ENCODE results near the gene COL17A1. TPM values are rescaled to one million over a fixed set of nuclear protein-coding genes. Genes with fewer than 3 reads are reported as not detected.

The COL17A1 gene
- total RNA-seq, 4 donors from 2014 or later, result 0.63 TPM; not detected in 3

DNA sequence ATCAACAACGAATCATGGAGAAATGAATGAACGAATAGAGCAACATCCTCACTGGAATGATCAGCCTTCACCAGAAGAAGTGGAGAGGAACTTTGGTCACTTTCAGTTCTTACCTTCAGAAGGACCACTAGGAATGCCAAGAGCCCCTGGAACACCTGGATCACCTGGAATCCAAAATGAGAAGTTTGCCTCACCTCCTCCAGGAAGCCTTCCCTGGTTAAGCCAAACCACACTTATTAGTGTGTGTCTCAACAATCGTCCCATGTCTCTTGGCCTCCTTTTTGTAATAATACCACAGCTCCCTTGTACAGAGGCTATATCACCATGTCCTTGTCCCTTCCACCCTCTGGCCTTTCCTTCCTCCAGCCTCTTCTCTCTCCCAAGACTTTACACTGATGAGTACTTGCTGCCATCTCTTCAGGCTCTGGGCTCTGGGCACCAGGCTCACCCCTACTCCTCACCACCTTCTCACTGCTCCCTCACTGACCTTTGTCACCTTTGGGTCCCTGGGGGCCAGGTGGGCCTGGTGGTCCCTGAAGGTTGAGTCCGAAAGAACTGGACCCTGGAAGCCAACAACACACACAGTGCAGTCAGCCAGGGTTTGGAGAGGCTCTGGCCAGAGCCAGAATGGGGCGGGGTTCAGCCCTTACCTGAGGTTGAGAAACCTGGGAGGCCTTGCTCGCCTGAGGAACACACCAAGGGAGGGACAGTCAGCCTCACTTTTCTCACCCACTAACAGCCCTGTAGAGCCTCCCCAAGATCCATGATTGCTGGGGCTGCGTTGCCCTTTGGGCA, 46.5 kb downstream of the COL17A1 start:
- DNase-seq (no peak), ATAC-seq (no peak)
- TF ChIP-seq, protein P1, sequence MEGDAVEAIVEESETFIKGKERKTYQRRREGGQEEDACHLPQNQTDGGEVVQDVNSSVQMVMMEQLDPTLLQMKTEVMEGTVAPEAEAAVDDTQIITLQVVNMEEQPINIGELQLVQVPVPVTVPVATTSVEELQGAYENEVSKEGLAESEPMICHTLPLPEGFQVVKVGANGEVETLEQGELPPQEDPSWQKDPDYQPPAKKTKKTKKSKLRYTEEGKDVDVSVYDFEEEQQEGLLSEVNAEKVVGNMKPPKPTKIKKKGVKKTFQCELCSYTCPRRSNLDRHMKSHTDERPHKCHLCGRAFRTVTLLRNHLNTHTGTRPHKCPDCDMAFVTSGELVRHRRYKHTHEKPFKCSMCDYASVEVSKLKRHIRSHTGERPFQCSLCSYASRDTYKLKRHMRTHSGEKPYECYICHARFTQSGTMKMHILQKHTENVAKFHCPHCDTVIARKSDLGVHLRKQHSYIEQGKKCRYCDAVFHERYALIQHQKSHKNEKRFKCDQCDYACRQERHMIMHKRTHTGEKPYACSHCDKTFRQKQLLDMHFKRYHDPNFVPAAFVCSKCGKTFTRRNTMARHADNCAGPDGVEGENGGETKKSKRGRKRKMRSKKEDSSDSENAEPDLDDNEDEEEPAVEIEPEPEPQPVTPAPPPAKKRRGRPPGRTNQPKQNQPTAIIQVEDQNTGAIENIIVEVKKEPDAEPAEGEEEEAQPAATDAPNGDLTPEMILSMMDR (IDR thresholded peaks at IDR 0.05 in 4 of 5, conservative IDR thresholded peaks at IDR 0.05 in 1 of 5), result no peak
- no peak for TF ChIP-seq POLR2A (IDR thresholded peaks at IDR 0.05)
- H3K4me3 ChIP-seq, result no peak overlapping the region
- no peak overlapping the region for H3K27ac ChIP-seq
- no peaks in the 10 kb centered on the region for H3K36me3 ChIP-seq
- H3K27me3 ChIP-seq, result no peaks in the 10 kb centered on the region
- H3K9me3 ChIP-seq, result no peaks in the 10 kb centered on the region
- in situ Hi-C loops (cut with MboI; ENCODE audit: low sequenced_read_pairs in 4 of 4) (loop anchor here in 2 of 4 donors (25.0 kb wide), 1 partner anchor 173 kb away; no protein-coding TSS in a partner anchor), intact Hi-C loops (cut with DNase I; ENCODE audit: low total_unique reads) (no loop called here)
- no peaks in the 10 kb centered on the region for H3K4me1 ChIP-seq

DNA sequence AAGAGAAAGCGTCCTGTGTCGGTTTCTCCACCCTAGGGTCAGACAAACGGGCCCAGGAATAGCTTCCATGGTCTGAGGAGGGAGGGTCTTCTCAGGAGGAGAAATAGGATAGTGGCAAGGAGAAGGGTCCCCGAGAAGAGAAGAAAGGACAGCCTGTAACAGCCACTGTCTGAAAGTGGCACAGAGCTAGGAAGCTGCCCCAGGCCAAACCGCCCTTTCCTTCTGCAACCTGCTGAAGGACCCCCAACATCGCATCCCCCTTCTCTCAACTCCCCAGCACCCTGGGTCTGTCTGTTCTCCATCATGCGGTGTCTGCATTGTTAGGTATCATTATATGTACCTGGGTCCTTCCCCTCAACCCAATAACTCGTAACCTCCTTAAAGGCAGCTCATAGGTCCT, 47.1 kb downstream of the COL17A1 start:
- no peaks in the 10 kb centered on the region for H3K27me3 ChIP-seq
- no peak overlapping the region for H3K4me3 ChIP-seq
- ATAC-seq, result no peak
- no peak for TF ChIP-seq POLR2A (IDR thresholded peaks at IDR 0.05)
- TF ChIP-seq, protein P1 (IDR thresholded peaks at IDR 0.05 in 4 of 5, conservative IDR thresholded peaks at IDR 0.05 in 1 of 5), result no peak
- in situ Hi-C loops (cut with MboI; ENCODE audit: low sequenced_read_pairs in 4 of 4) (loop anchor here in 2 of 4 donors (25.0 kb wide), 1 partner anchor 174 kb away; no protein-coding TSS in a partner anchor), intact Hi-C loops (cut with DNase I; ENCODE audit: low total_unique reads) (no loop called here)
- H3K27ac ChIP-seq, result no peak overlapping the region
- DNase-seq, result no peak
- H3K36me3 ChIP-seq, result no peaks in the 10 kb centered on the region
- H3K4me1 ChIP-seq, result no peaks in the 10 kb centered on the region
- H3K9me3 ChIP-seq, result no peaks in the 10 kb centered on the region

DNA sequence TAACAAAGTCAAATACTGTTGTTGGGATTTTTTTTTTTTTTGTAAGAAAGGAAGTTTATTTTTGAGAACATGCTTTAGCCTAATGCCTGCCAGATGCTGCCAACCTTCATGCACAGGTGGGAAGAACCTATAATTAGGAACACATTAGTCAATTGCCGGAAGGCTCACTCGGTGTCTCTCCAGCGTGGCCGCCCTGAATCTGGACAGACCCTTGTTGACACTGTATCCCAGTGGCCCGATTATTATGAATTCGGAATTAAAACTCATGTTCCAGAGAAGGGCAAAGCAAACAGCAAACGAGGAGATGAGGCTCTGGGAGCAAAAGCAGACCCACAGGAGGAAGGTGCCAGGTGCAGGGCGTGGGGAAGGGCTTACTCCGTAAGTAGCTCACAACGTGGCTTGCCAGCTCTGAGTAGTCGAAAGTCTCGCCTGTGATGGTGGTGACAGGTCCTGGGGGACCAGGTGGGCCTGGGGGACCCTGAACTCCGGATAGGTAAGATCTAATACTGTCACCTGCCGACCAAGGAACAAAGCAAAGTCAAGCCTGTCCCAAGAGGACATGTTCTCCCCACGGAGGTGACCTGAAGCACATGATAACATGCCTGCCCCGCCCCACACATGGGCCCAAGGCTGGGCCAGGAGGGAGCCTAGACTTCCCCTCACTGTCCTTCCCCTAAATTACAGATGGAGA, 48.3 kb downstream of the COL17A1 start:
- in situ Hi-C loops (cut with MboI; ENCODE audit: low sequenced_read_pairs in 4 of 4), result loop anchor here in 2 of 4 donors (25.0 kb wide), 1 partner anchor 175 kb away; no protein-coding TSS in a partner anchor
- no peak for DNase-seq

GRCh38 chr10:104036518-104037260, 49.0 kb downstream of the COL17A1 start:
- ATAC-seq (no peak), DNase-seq (no peak)
- intact Hi-C loops (cut with DNase I; ENCODE audit: low total_unique reads) (no loop called here), in situ Hi-C loops (cut with MboI; ENCODE audit: low sequenced_read_pairs in 4 of 4) (loop anchor here in 2 of 4 donors (25.0 kb wide), 1 partner anchor 176 kb away; no protein-coding TSS in a partner anchor)
- Histone ChIP-seq H3K4me1 (no peaks in the 10 kb centered on the region), H3K36me3 (no peaks in the 10 kb centered on the region), H3K9me3 (no peaks in the 10 kb centered on the region), H3K27ac (no peak overlapping the region), H3K4me3 (no peak overlapping the region), H3K27me3 (no peaks in the 10 kb centered on the region)
- TF ChIP-seq, protein P1 (IDR thresholded peaks at IDR 0.05 in 4 of 5, conservative IDR thresholded peaks at IDR 0.05 in 1 of 5), result no peak
- no peak for TF ChIP-seq POLR2A (IDR thresholded peaks at IDR 0.05)

More for the DNA sequence above, 48.3 kb downstream of the COL17A1 start:
- no peak for ATAC-seq
- Histone ChIP-seq H3K9me3 (no peaks in the 10 kb centered on the region), H3K36me3 (no peaks in the 10 kb centered on the region), H3K27ac (no peak overlapping the region), H3K27me3 (no peaks in the 10 kb centered on the region), H3K4me3 (no peak overlapping the region), H3K4me1 (no peaks in the 10 kb centered on the region)
- intact Hi-C loops (cut with DNase I; ENCODE audit: low total_unique reads), result no loop called here
- TF ChIP-seq POLR2A (IDR thresholded peaks at IDR 0.05), result no peak
- TF ChIP-seq, protein P1 (IDR thresholded peaks at IDR 0.05 in 4 of 5, conservative IDR thresholded peaks at IDR 0.05 in 1 of 5), result no peak
